ENCODE measurements around the gene ZNF639. TPM values are rescaled to one million over a fixed set of nuclear protein-coding genes. Genes with fewer than 3 reads are reported as not detected.
"Not testable (repeated sequence)": the region's sequence is repeated elsewhere in the genome, so short reads cannot be mapped to it uniquely, and the experiment has no call there.

ZNF639 gene
- polyA plus RNA-seq (2013, experiment 1 of 2; ENCODE audit: insufficient read length), result 35.6 TPM
- 36.9 TPM for polyA plus RNA-seq (2013, experiment 2 of 2; ENCODE audit: insufficient read length)

GRCh38 chr3:179322286-179323196 is at the start of gene ZNF639:
TSS of gene ZNF639 (plus strand) at chr3:179323031. CDS start at chr3:179328294, 5,263 bp downstream.
- DNase-seq, result peak; percentile 91

- not testable (repeated sequence) for DNase-seq
Observed at GRCh38 chr3:179274434-179274833, 48.4 kb upstream of the ZNF639 start.

GRCh38 chr3:179276001-179276400 is 46.8 kb upstream of the ZNF639 start:
- DNase-seq, result no peak

- no peak for DNase-seq
Observed at GRCh38 chr3:179276743-179277142, 46.1 kb upstream of the ZNF639 start.

GRCh38 chr3:179278151-179278550 is 44.7 kb upstream of the ZNF639 start:
- no peak for DNase-seq

GRCh38 chr3:179278932-179279693 is 43.7 kb upstream of the ZNF639 start:
- peak; percentile 14 for DNase-seq

- no peak for DNase-seq
Observed at GRCh38 chr3:179279837-179280236, 43.0 kb upstream of the ZNF639 start.

- no peak for DNase-seq
Observed at GRCh38 chr3:179281825-179282224, 41.0 kb upstream of the ZNF639 start.

- no peak for DNase-seq
Observed at GRCh38 chr3:179286331-179286730, 36.5 kb upstream of the ZNF639 start.

GRCh38 chr3:179288845-179289244 is 34.0 kb upstream of the ZNF639 start:
- no peak for DNase-seq

- no peak for DNase-seq
Observed at GRCh38 chr3:179289295-179289694, 33.5 kb upstream of the ZNF639 start.

GRCh38 chr3:179292450-179292849 is 30.4 kb upstream of the ZNF639 start:
- no peak for DNase-seq

- no peak for DNase-seq
Observed at GRCh38 chr3:179297971-179298725, 24.7 kb upstream of the ZNF639 start.

GRCh38 chr3:179299316-179299715 is 23.5 kb upstream of the ZNF639 start:
- no peak for DNase-seq

- DNase-seq, result no peak
Observed at GRCh38 chr3:179299999-179300613, 22.7 kb upstream of the ZNF639 start.

- no peak for DNase-seq
Observed at GRCh38 chr3:179301645-179302044, 21.2 kb upstream of the ZNF639 start.

GRCh38 chr3:179302111-179302510 is 20.7 kb upstream of the ZNF639 start:
- DNase-seq, result no peak

- DNase-seq, result no peak
Observed at GRCh38 chr3:179304605-179305004, 18.2 kb upstream of the ZNF639 start.

- not testable (repeated sequence) for DNase-seq
Observed at GRCh38 chr3:179307362-179307761, 15.5 kb upstream of the ZNF639 start.

- no peak for DNase-seq
Observed at GRCh38 chr3:179308001-179308400, 14.8 kb upstream of the ZNF639 start.

- no peak for DNase-seq
Observed at GRCh38 chr3:179309225-179310078, 13.4 kb upstream of the ZNF639 start.

All from fibroblast of skin of abdomen (primary cell).